ENCODE results near the gene SHISAL1. TPM values are rescaled to one million over a fixed set of nuclear protein-coding genes. Genes with fewer than 3 reads are reported as not detected.
A peak's percentile ranks its signal among the peaks of the same experiment; 100 is the strongest.

Gene SHISAL1
- total RNA-seq, 6 experiments from 2014 or later, result not detected

DNA sequence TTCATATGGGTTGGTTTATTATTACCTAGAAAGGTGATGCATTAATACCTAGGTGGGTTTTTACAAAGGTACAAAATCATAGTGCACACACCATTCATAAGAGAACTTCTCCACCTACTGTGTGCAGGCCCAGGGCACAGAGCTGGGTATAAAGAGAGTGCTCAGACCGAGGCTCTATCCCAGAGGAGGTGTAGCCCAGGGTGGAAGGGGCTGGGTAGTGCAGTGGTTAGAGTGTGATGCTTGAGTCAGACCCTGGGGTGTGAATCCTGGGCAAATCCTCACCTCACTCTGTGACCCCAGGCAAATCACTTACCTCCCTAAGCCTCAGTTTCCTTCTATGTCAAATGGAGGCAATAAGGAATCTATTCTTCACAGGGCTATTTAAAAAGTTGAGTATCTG, 99.8 kb downstream of the SHISAL1 start:
- DNase-seq, result no peak
- H3K4me3 Mint-ChIP-seq, result no peak overlapping the region
- TF ChIP-seq, protein P1, sequence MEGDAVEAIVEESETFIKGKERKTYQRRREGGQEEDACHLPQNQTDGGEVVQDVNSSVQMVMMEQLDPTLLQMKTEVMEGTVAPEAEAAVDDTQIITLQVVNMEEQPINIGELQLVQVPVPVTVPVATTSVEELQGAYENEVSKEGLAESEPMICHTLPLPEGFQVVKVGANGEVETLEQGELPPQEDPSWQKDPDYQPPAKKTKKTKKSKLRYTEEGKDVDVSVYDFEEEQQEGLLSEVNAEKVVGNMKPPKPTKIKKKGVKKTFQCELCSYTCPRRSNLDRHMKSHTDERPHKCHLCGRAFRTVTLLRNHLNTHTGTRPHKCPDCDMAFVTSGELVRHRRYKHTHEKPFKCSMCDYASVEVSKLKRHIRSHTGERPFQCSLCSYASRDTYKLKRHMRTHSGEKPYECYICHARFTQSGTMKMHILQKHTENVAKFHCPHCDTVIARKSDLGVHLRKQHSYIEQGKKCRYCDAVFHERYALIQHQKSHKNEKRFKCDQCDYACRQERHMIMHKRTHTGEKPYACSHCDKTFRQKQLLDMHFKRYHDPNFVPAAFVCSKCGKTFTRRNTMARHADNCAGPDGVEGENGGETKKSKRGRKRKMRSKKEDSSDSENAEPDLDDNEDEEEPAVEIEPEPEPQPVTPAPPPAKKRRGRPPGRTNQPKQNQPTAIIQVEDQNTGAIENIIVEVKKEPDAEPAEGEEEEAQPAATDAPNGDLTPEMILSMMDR (IDR thresholded peaks at IDR 0.05), result no peak
- H3K36me3 Mint-ChIP-seq (ENCODE audit: low read depth), result 0 out of 2 replicates have a peak, but pooled peaks cover 5% of the 10 kb centered on the region
- H3K9me3 Mint-ChIP-seq, result 0 out of 2 replicates have a peak, but pooled peaks cover 9% of the 10 kb centered on the region
- peaks cover 12% of the 10 kb centered on the region; the same call in 1 of the 2 replicates for H3K4me1 Mint-ChIP-seq (ENCODE audit: low read depth)
- H3K27ac Mint-ChIP-seq, result no peak overlapping the region
- peaks cover 13% of the 10 kb centered on the region; the same call in 1 of the 2 replicates for H3K27me3 Mint-ChIP-seq (ENCODE audit: insufficient read depth)

DNA sequence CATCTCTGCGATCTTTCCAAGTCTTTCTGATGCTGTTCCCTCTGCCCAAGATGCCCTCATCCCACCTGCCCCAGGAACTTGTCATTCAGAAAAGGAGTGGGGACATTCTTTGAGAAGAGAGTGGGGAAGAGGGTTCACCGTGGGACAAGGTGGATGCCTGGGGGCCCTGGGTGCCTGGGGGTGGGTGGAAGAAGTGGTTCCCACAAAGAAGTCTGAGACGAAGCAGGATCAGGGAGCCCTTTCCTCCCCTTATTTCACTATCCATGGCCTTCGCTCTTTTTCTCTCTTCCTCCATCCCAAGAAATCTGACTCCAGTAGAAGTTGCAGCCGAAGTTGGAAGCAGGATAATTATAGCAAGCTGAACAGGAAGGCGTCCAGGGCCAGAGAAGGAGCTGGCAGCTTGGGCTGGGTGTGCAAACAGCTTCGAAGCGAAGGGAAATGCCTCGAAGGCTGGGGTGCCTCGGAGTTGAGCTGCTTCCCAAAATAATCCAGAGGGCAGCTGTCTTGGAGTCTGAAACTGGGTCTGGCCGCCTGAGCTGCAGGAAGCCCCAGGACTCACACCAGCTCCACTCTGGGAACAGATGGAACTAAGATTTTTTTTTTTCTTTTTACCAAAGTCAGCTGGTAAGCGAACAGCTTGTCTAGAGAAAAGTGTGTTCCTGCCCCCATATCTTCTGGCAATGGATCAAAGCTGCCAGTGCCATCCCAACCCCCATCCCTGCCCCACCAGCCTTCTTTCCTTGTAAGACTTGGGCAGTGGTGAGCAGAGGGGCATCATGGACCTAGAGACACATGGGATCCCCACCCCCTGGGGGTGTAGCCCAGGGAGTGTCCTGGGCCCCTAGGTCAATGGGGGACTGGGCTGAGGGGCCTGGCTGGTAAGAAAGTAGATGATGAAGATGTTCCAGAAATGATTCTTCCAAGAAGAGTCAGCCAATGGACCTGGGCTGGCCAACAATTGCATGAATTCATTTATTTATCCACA, 100.5 kb downstream of the SHISAL1 start:
- Mint-ChIP-seq H3K4me1 (ENCODE audit: low read depth) (peaks cover 12% of the 10 kb centered on the region; the same call in 1 of the 2 replicates), H3K4me3 (no peak overlapping the region), H3K9me3 (0 out of 2 replicates have a peak, but pooled peaks cover 9% of the 10 kb centered on the region), H3K36me3 (ENCODE audit: low read depth) (0 out of 2 replicates have a peak, but pooled peaks cover 5% of the 10 kb centered on the region), H3K27ac (no peak overlapping the region), H3K27me3 (ENCODE audit: insufficient read depth) (peaks cover 13% of the 10 kb centered on the region; the same call in 1 of the 2 replicates)
- TF ChIP-seq, protein P1 (IDR thresholded peaks at IDR 0.05), result no peak
- DNase-seq, result no peak

DNA sequence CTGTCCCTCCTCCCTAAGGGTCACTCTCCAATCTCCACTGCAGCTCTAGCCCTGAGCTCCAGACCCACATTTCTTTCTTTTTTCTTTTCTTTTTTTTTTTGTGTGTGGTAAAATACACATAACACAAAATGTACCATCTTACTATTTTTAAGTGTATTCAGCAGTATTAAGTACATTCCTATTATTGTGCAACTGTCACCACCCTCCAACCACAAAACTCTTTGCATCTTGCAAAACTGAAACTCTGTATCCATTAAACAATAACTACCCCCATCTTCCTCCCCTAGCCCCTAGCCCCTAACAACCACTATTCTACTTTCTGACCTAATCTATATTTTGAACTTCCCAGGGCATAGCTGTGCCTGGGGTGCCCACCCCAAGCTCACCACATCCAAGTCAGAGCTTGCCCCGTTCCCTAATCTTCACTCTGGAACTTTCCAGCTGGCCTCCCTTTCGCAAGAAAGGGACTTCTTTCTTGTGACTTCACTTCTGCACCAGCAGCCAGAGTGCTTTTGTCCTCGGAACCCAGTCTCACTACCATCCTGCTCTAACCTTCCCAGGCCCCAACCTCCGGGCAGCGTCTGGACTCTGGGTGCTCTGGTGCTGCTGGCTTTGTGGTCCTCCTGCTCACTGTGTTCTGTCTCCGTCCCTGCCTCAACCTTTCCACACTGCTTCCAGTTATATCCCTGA, 101.3 kb downstream of the SHISAL1 start:
- Mint-ChIP-seq H3K36me3 (ENCODE audit: low read depth) (0 out of 2 replicates have a peak, but pooled peaks cover 5% of the 10 kb centered on the region), H3K4me3 (no peak overlapping the region), H3K9me3 (0 out of 2 replicates have a peak, but pooled peaks cover 9% of the 10 kb centered on the region), H3K27ac (no peak overlapping the region), H3K27me3 (ENCODE audit: insufficient read depth) (peaks cover 11% of the 10 kb centered on the region), H3K4me1 (ENCODE audit: low read depth) (peaks cover 12% of the 10 kb centered on the region; the same call in 1 of the 2 replicates)
- DNase-seq, result no peak
- TF ChIP-seq, protein P1 (IDR thresholded peaks at IDR 0.05), result no peak

DNA sequence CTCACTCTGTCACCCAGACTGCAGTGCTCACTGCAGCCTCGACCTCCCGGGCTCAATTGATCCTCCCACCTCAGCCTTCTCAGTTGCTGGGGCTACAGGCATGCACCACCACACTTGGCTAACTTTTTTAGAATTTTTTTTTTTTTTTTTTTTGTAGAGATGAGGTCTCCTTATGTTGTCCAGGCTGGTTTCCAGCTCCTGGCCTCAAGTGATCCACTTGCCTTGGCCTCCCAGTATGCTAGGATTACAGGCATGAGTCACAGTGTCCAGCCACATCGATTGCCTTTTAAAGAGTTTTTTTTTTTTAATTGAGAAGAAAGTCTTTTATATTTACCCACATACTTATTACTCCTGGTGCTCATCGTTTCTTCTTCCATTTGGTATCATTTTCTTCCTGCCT, 102.0 kb downstream of the SHISAL1 start:
- TF ChIP-seq, protein P1 (IDR thresholded peaks at IDR 0.05), result no peak
- Mint-ChIP-seq H3K4me1 (ENCODE audit: low read depth) (peaks cover 12% of the 10 kb centered on the region; the same call in 1 of the 2 replicates), H3K27me3 (ENCODE audit: insufficient read depth) (peaks cover 13% of the 10 kb centered on the region), H3K9me3 (0 out of 2 replicates have a peak, but pooled peaks cover 9% of the 10 kb centered on the region), H3K4me3 (no peak overlapping the region), H3K27ac (no peak overlapping the region), H3K36me3 (ENCODE audit: low read depth) (0 out of 2 replicates have a peak, but pooled peaks cover 5% of the 10 kb centered on the region)
- DNase-seq, result peak; percentile 19

DNA sequence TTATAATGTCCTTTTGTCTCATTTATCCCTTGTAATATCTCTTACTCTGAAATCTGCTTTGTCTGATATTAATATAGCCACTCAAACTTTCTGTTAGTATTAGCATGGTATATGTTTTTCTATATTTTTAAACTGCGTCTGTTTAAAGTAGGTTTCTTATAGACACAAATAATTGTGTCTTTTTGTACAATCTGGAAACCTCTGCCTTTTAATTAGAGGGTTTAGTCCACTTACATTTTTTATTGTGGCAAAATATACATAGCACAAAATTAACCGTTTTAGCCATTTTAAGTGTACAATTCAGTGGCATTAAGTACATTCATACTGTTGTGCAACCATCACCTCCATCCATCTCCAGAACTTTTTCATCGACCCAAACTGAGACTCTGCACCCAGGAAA, 103.4 kb downstream of the SHISAL1 start:
- Mint-ChIP-seq H3K27ac (no peak overlapping the region), H3K4me3 (no peak overlapping the region), H3K27me3 (ENCODE audit: insufficient read depth) (peaks cover 15% of the 10 kb centered on the region), H3K36me3 (ENCODE audit: low read depth) (0 out of 2 replicates have a peak, but pooled peaks cover 5% of the 10 kb centered on the region), H3K4me1 (ENCODE audit: low read depth) (peaks cover 12% of the 10 kb centered on the region; the same call in 1 of the 2 replicates), H3K9me3 (0 out of 2 replicates have a peak, but pooled peaks cover 9% of the 10 kb centered on the region)
- DNase-seq, result no peak
- TF ChIP-seq, protein P1 (IDR thresholded peaks at IDR 0.05), result no peak

All from HFFc6 (cell line).